Sigmoid colon (tissue), 7 donors: ENCODE measurements around the gene OTOF. TPM values are rescaled to one million over a fixed set of nuclear protein-coding genes. Genes with fewer than 3 reads are reported as not detected.
A peak's percentile ranks its signal among the peaks of the same experiment; 100 is the strongest.

ENCODE experiments used
- DNase-seq: peaks from one replicate; pipeline ENCODE4 v3.0.0-alpha.2; 2019
- H3K27ac ChIP-seq, 4 donors: fragments of 200-600 bp; sonication (generic); one replicate each; pipeline ENCODE4 v1.5.1; 2016 to 2019; ENCODE audit warnings: mild to moderate bottlenecking in 1 of 4
- H3K27me3 ChIP-seq, 3 donors: fragments of 200-600 bp; sonication (generic); one replicate each; pipeline ENCODE4 v1.5.1; 2019; ENCODE audit warnings: mild to moderate bottlenecking in 1 of 3
- H3K36me3 ChIP-seq, 4 donors: fragments of 200-600 bp; sonication (generic); one replicate each; pipeline ENCODE4 v1.5.1; 2016 to 2019
- H3K4me1 ChIP-seq, 4 donors: fragments of 200-600 bp; sonication (generic); one replicate each; pipeline ENCODE4 v1.5.1; 2017 to 2019
- H3K4me3 ChIP-seq, 4 donors: fragments of 200-600 bp; sonication (generic); one replicate each; pipeline ENCODE4 v1.5.1; 2017 to 2019; ENCODE audit warnings: mild to moderate bottlenecking in 2 of 4, moderate library complexity in 1 of 4
- H3K9me3 ChIP-seq, 4 donors: fragments of 200-600 bp in 3 of 4; sonication (generic) in 3 of 4; one replicate each; pipeline versions ENCODE4 v1.5.1 to v1.6.1; 2013 to 2019
- CTCF ChIP-seq, 4 experiments: fragments of 450-650 bp in 3 of 4; fragments of 200-600 bp in 1 of 4; IDR thresholded peaks; one replicate each; pipeline ENCODE4 v1.5.1; 2016 to 2019; ENCODE audit warnings: antibody characterized with exemption in 4 of 4, mild to moderate bottlenecking in 3 of 4, moderate library complexity in 2 of 4
- EP300 ChIP-seq, 4 donors: sonication (generic); formaldehyde crosslinking; IDR thresholded peaks; one replicate each; pipeline ENCODE4 v1.6.1; 2017; ENCODE audit warnings: antibody characterized with exemption in 4 of 4
- POLR2A ChIP-seq, 2 donors: fragments of 450-650 bp; IDR thresholded peaks; one replicate each; pipeline ENCODE4 v1.6.1; 2016; ENCODE audit warnings: antibody characterized with exemption in 2 of 2, mild to moderate bottlenecking in 2 of 2, moderate library complexity in 2 of 2
- POLR2AphosphoS5 ChIP-seq, 4 donors: sonication (generic); formaldehyde crosslinking; IDR thresholded peaks; one replicate each; pipeline ENCODE4 v1.6.1; 2017; ENCODE audit warnings: antibody characterized with exemption in 4 of 4
- WGBS, 2 donors: extraction: QIAGEN DNeasy Blood & Tissue Kit; methylation state at CpG; one replicate each; pipeline ENCODE4 v1.1.7; 2013; 5-methylcytosine and 5-hydroxymethylcytosine counted together
- intact Hi-C: fragments of 100-400 bp; cut with DNase I; formaldehyde crosslinking; loops from one replicate; pipeline ENCODE4 v1.15.1; 2023
- polyA plus RNA-seq, 3 donors: library from polyadenylated mRNA; stranded (reverse); fragments of 200-250 nt; gene quantifications; one replicate each; pipeline ENCODE4 v1.2.3, GENCODE V29; 2013
- total RNA-seq, 4 donors: library from RNA; depleted of rRNA; stranded (reverse); fragments of >200 nt; gene quantifications; one replicate each; pipeline ENCODE4 v1.1.0, GENCODE V29; 2016
- donor health status: healthy with polysubstance abuse.
- donor health status: Bipolar disorder and iron deficiency.
- donor health status: healthy.

The OTOF gene
- total and polyA plus RNA-seq, 7 donors, result 0.32 to 0.71 TPM; not detected in 5

- no peak overlapping the region for H3K27ac ChIP-seq
- H3K27me3 ChIP-seq, result peaks cover 0 to 3% (median 0%) of the 10 kb centered on the region in 3 donors
- no peaks in the 10 kb centered on the region for H3K36me3 ChIP-seq
- no peaks in the 10 kb centered on the region for H3K9me3 ChIP-seq
- TF ChIP-seq POLR2AphosphoS5 (IDR thresholded peaks at IDR 0.05) (no peak), CTCF (IDR thresholded peaks at IDR 0.05) (no peak), POLR2A (IDR thresholded peaks at IDR 0.05) (no peak), EP300 (IDR thresholded peaks at IDR 0.05) (no peak)
- intact Hi-C loops, result no loop called here
- DNase-seq, result peak; percentile 21
- H3K4me3 ChIP-seq, result no peak overlapping the region
- no peaks in the 10 kb centered on the region for H3K4me1 ChIP-seq
- WGBS, 2 donors, result 69 to 70% methylated on average over 6 of the region's 6 CpGs
Measured at GRCh38 chr2:26522325-26522724, 44.4 kb upstream of the OTOF start.

- TF ChIP-seq POLR2A (IDR thresholded peaks at IDR 0.05) (no peak), POLR2AphosphoS5 (IDR thresholded peaks at IDR 0.05) (no peak), CTCF (IDR thresholded peaks at IDR 0.05) (no peak), EP300 (IDR thresholded peaks at IDR 0.05) (no peak)
- H3K27me3 ChIP-seq, result peaks cover 0 to 3% (median 0%) of the 10 kb centered on the region in 3 donors
- H3K36me3 ChIP-seq, result no peaks in the 10 kb centered on the region
- peak; percentile 30 for DNase-seq
- H3K9me3 ChIP-seq, result no peaks in the 10 kb centered on the region
- intact Hi-C loops, result no loop called here
- H3K4me1 ChIP-seq, result no peaks in the 10 kb centered on the region
- no peak overlapping the region for H3K4me3 ChIP-seq
- H3K27ac ChIP-seq, result no peak overlapping the region
- WGBS, 2 donors, result 54 to 67% methylated on average over 5 of the region's 5 CpGs
Measured at GRCh38 chr2:26521913-26522180, 43.9 kb upstream of the OTOF start.

- peaks cover 0 to 3% (median 0%) of the 10 kb centered on the region in 3 donors for H3K27me3 ChIP-seq
- H3K36me3 ChIP-seq, result no peaks in the 10 kb centered on the region
- DNase-seq, result peak; percentile 39
Measured at GRCh38 chr2:26521054-26521912, 43.4 kb upstream of the OTOF start.

GRCh38 chr2:26520148-26520449 lies 42.2 kb upstream of the OTOF start:
- Histone ChIP-seq H3K27ac (no peak overlapping the region), H3K4me3 (no peak overlapping the region), H3K27me3 (peaks cover 0 to 3% (median 0%) of the 10 kb centered on the region in 3 donors), H3K9me3 (no peaks in the 10 kb centered on the region), H3K4me1 (no peaks in the 10 kb centered on the region), H3K36me3 (no peaks in the 10 kb centered on the region)
- intact Hi-C loops, result no loop called here
- TF ChIP-seq POLR2AphosphoS5 (IDR thresholded peaks at IDR 0.05) (no peak), POLR2A (IDR thresholded peaks at IDR 0.05) (no peak), EP300 (IDR thresholded peaks at IDR 0.05) (no peak), CTCF (IDR thresholded peaks at IDR 0.05) (no peak)
- no peak for DNase-seq
- WGBS, 2 donors, result 39 to 56% methylated on average over 1 of the region's 1 CpG

More at GRCh38 chr2:26521054-26521912, 43.4 kb upstream of the OTOF start:
- Histone ChIP-seq H3K4me3 (no peak overlapping the region), H3K9me3 (no peaks in the 10 kb centered on the region), H3K4me1 (no peaks in the 10 kb centered on the region), H3K27ac (no peak overlapping the region)
- no peak for TF ChIP-seq POLR2AphosphoS5 (IDR thresholded peaks at IDR 0.05)
- no peak for TF ChIP-seq CTCF (IDR thresholded peaks at IDR 0.05)
- TF ChIP-seq EP300 (IDR thresholded peaks at IDR 0.05), result no peak
- no peak for TF ChIP-seq POLR2A (IDR thresholded peaks at IDR 0.05)
- intact Hi-C loops, result no loop called here
- WGBS, 2 donors, result 54 to 71% methylated on average over 12 of the region's 12 CpGs
